Lung (tissue), 12 donors: ENCODE results near the gene SYT8. TPM values are rescaled to one million over a fixed set of nuclear protein-coding genes. Genes with fewer than 3 reads are reported as not detected.

Experiments used
- ATAC-seq: fragments of 200-7000 bp; cut with Tn5 transposase; one replicate; pipeline ENCODE4 v1.9.1; 2020; ENCODE audit warnings: moderate number of reproducible peaks; ENCODE audit not compliant: insufficient read depth, low FRiP score
- DNase-seq, 3 donors: peaks; one replicate each; pipeline ENCODE4 v3.0.0-alpha.2; 2013 to 2017
- H3K27ac ChIP-seq, 2 donors: one replicate each; pipeline ENCODE4 v1.5.1; 2013; ENCODE audit warnings: mild to moderate bottlenecking in 2 of 2, moderate library complexity in 2 of 2, control low read depth in 1 of 2, inconsistent platforms in 1 of 2, low read depth in 1 of 2, low read length in 1 of 2
- H3K27me3 ChIP-seq, 3 donors: one replicate each; pipeline ENCODE4 v1.5.1; 2013; ENCODE audit warnings: low read length in 2 of 3; ENCODE audit not compliant: control insufficient read depth in 3 of 3, insufficient read depth in 3 of 3
- H3K36me3 ChIP-seq, 4 donors: one replicate each; pipeline ENCODE4 v1.5.1; 2013; ENCODE audit warnings: low read length in 4 of 4, mild to moderate bottlenecking in 1 of 4, moderate library complexity in 1 of 4; ENCODE audit not compliant: control insufficient read depth in 4 of 4, insufficient read depth in 4 of 4
- H3K4me1 ChIP-seq, 5 donors: one replicate each; pipeline ENCODE4 v1.5.1; 2013; ENCODE audit warnings: low read length in 5 of 5, mild to moderate bottlenecking in 2 of 5, moderate library complexity in 1 of 5; ENCODE audit not compliant: control insufficient read depth in 5 of 5, insufficient read depth in 5 of 5
- H3K4me3 ChIP-seq: one replicate; pipeline ENCODE4 v1.5.1; 2013; ENCODE audit warnings: mild to moderate bottlenecking, control low read depth, moderate library complexity
- H3K9ac ChIP-seq, 2 donors: one replicate each; pipeline ENCODE4 v1.5.1; 2013; ENCODE audit warnings: low read length in 2 of 2, control low read depth in 1 of 2; ENCODE audit not compliant: insufficient read depth in 1 of 2
- H3K9me3 ChIP-seq, 4 donors: one replicate each; pipeline ENCODE4 v1.5.1; 2013; ENCODE audit warnings: low read length in 3 of 4, mild to moderate bottlenecking in 1 of 4, moderate library complexity in 1 of 4; ENCODE audit not compliant: control insufficient read depth in 4 of 4, insufficient read depth in 3 of 4
- CTCF ChIP-seq: IDR thresholded peaks from 2 replicates; pipeline ENCODE4 v1.5.1; 2012; ENCODE audit warnings: mild to moderate bottlenecking; ENCODE audit errors: control extremely low read depth, extremely low read depth
- WGBS, 2 donors: extraction: QIAGEN DNeasy Blood & Tissue Kit; methylation state at CpG; one replicate each; pipeline ENCODE4 v1.1.7; 2013; 5-methylcytosine and 5-hydroxymethylcytosine counted together
- polyA plus RNA-seq, 2 donors: library from polyadenylated mRNA; stranded (reverse); fragments of 200-250 nt; gene quantifications; one replicate each; pipeline ENCODE4 v1.2.1, GENCODE V29; 2013
- total RNA-seq, 2 donors: library from RNA; depleted of rRNA in 1 of 2; stranded (reverse); fragments of >200 nt in 1 of 2; gene quantifications; one replicate each; pipeline ENCODE4 v1.2.1, GENCODE V29; 2014 to 2021
- donor health status: control.
- donor health status: control.
- donor health status: Bipolar disorder and iron deficiency.
- donor health status: healthy.
- donor health status: DM: yes; HTN: yes; CAD: no.

SYT8 gene
- total and polyA plus RNA-seq, 4 donors: 2.7 to 40.6 (median 16.9) TPM

DNA sequence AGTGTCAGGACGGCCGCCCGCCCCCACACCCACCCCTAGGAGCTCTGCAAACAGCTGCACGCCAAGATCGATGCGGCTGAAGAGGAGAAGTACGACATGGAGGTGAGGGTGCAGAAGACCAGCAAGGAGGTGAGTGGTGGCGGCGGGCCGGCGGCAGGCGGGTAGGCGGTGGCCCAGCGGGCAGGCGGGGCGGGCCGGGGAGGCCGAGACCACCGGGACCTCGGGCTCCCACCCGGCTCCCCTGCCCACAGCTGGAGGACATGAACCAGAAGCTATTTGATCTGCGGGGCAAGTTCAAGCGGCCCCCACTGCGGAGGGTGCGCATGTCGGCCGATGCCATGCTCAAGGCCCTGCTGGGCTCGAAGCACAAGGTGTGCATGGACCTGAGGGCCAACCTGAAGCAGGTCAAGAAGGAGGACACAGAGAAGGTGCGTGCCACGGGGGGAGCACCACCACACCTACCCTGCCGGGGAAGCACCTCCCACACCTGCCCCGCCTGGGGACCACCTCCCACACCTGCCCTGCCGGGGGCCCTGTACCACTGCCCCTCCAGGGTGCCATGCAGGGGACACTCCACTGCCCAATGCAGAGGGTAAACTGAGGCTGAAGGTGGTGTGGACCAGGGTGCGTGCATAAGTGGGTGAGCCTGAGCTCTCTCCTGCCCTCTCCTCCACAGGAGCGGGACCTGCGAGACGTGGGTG lies 6.1 kb downstream of the SYT8 start:
- 91 to 94% methylated on average over 34 to 37 of the region's 37 CpGs for WGBS, 2 donors
- Histone ChIP-seq H3K4me3 (peak overlapping the region; percentile 9), H3K9ac (no peak overlapping the region), H3K36me3 (no peaks in the 10 kb centered on the region), H3K27me3 (peaks cover 0 to 4% (median 0%) of the 10 kb centered on the region in 3 donors), H3K4me1 (peaks cover 0 to 9% (median 0%) of the 10 kb centered on the region in 5 donors), H3K27ac (no peak overlapping the region), H3K9me3 (no peaks in the 10 kb centered on the region)
- DNase-seq (no peak), ATAC-seq (no peak)
- no peak for TF ChIP-seq CTCF

GRCh38 chr11:1841511-1842148 lies 6.8 kb downstream of the SYT8 start:
- Histone ChIP-seq H3K36me3 (no peaks in the 10 kb centered on the region), H3K4me1 (peaks cover 0 to 9% (median 0%) of the 10 kb centered on the region in 5 donors), H3K27me3 (peaks cover 0 to 4% (median 0%) of the 10 kb centered on the region in 3 donors), H3K9ac (no peak overlapping the region), H3K9me3 (no peaks in the 10 kb centered on the region), H3K4me3 (no peak overlapping the region), H3K27ac (no peak overlapping the region)
- no peak for DNase-seq
- no peak for ATAC-seq
- 91 to 93% methylated on average over 19 of the region's 19 CpGs for WGBS, 2 donors
- TF ChIP-seq CTCF: no peak

DNA sequence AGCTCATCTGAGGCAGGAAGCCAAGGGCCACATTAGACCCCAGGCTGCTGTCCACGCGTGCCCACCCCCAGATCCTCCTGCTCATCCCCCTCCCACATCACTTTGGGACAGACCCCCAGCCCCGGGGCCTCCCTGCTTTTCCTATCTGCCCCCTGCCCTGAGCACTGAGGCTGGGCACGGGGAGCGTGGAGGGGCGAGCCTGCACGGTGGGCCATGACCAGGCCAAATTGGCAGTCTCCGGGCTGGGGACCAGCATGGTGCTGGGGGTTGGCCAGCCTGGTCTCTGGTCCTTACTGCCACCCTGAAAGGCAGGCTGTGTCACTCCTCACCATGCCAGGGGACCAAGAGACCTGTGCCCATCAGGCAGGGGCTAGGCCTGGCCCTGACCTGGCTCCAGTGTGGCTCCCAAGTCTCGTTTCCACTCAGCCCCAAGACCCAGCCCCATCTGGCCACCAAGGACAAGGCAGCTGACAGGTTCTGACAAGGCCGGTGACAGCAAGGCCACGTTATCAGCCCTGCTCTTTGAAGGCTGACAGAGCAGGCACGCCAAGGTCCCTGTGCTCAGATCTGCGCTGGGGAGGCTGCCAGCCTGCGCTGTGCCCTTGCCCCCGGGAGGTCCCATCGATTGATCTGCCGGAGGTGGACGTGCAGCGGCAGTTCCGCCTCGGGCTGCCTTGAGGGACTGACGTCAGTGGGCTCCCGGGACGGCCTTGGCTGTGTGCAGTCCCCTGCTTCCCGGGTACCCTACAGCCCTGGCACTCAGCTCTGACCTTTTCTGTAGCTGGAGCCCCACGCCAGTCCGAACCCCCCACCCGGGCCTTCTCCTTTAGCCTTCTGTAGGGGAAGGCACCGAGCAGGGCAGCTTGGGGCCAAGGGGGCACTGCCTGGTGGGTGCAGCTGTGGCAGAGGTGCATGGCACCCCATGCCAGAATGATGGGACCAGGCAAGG lies 7.6 kb downstream of the SYT8 start:
- Histone ChIP-seq H3K4me1 (peaks cover 0 to 9% (median 0%) of the 10 kb centered on the region in 5 donors), H3K9ac (no peak overlapping the region), H3K27me3 (peaks cover 0 to 4% (median 0%) of the 10 kb centered on the region in 3 donors), H3K4me3 (no peak overlapping the region), H3K27ac (no peak overlapping the region), H3K9me3 (no peaks in the 10 kb centered on the region), H3K36me3 (no peaks in the 10 kb centered on the region)
- DNase-seq: no peak
- WGBS, 2 donors: 91 to 92% methylated on average over 29 of the region's 29 CpGs
- TF ChIP-seq CTCF: no peak
- no peak for ATAC-seq
